Measurements from ENCODE around the gene GLO1.

The GLO1 gene

GRCh38 chr6:38702558-38703397 is at the start of gene GLO1:
Gene GLO1, minus strand, starts transcription at chr6:38703145. Its CDS starts 91 bp downstream, at chr6:38703054.
- in situ Hi-C loops (cut with MboI; ENCODE audit: low sequenced_read_pairs) = no loop called here

GRCh38 chr6:38750968-38751615 is 48.1 kb upstream of the GLO1 start:
- in situ Hi-C loops (cut with MboI; ENCODE audit: low sequenced_read_pairs) = no loop called here

- in situ Hi-C loops (cut with MboI; ENCODE audit: low sequenced_read_pairs) = no loop called here
These were observed 46.5 kb upstream of the GLO1 start for GRCh38 chr6:38749473-38749872.

- in situ Hi-C loops (cut with MboI; ENCODE audit: low sequenced_read_pairs) = no loop called here
These were observed 36.6 kb upstream of the GLO1 start for GRCh38 chr6:38739532-38739931.

GRCh38 chr6:38738261-38738660 is 35.3 kb upstream of the GLO1 start:
- in situ Hi-C loops (cut with MboI; ENCODE audit: low sequenced_read_pairs) = no loop called here

- in situ Hi-C loops (cut with MboI; ENCODE audit: low sequenced_read_pairs) = no loop called here
These were observed 34.0 kb upstream of the GLO1 start for GRCh38 chr6:38736951-38737350.

- in situ Hi-C loops (cut with MboI; ENCODE audit: low sequenced_read_pairs) = no loop called here
These were observed 27.4 kb upstream of the GLO1 start for GRCh38 chr6:38730140-38730862.

- in situ Hi-C loops (cut with MboI; ENCODE audit: low sequenced_read_pairs) = no loop called here
These were observed 25.3 kb upstream of the GLO1 start for GRCh38 chr6:38728203-38728602.

GRCh38 chr6:38725414-38726183 is 22.7 kb upstream of the GLO1 start:
- in situ Hi-C loops (cut with MboI; ENCODE audit: low sequenced_read_pairs) = no loop called here

GRCh38 chr6:38724343-38724742 is 21.4 kb upstream of the GLO1 start:
- in situ Hi-C loops (cut with MboI; ENCODE audit: low sequenced_read_pairs) = no loop called here

- in situ Hi-C loops (cut with MboI; ENCODE audit: low sequenced_read_pairs) = no loop called here
These were observed 20.8 kb upstream of the GLO1 start for GRCh38 chr6:38723783-38724182.

- in situ Hi-C loops (cut with MboI; ENCODE audit: low sequenced_read_pairs) = no loop called here
These were observed 19.9 kb upstream of the GLO1 start for GRCh38 chr6:38722727-38723334.

GRCh38 chr6:38722038-38722437 is 19.1 kb upstream of the GLO1 start:
- in situ Hi-C loops (cut with MboI; ENCODE audit: low sequenced_read_pairs) = no loop called here

GRCh38 chr6:38720295-38720694 is 17.4 kb upstream of the GLO1 start:
- in situ Hi-C loops (cut with MboI; ENCODE audit: low sequenced_read_pairs) = no loop called here

- in situ Hi-C loops (cut with MboI; ENCODE audit: low sequenced_read_pairs) = no loop called here
These were observed 16.4 kb upstream of the GLO1 start for GRCh38 chr6:38719358-38719757.

GRCh38 chr6:38716825-38717224 is 13.9 kb upstream of the GLO1 start:
- in situ Hi-C loops (cut with MboI; ENCODE audit: low sequenced_read_pairs) = no loop called here

GRCh38 chr6:38715016-38715689 is 12.2 kb upstream of the GLO1 start, which contains the start of gene DNAH8:
Gene DNAH8, plus strand, starts transcription at chr6:38715311. Its CDS starts 7,499 bp downstream, at chr6:38722810.
- in situ Hi-C loops (cut with MboI; ENCODE audit: low sequenced_read_pairs) = no loop called here

GRCh38 chr6:38714239-38715015 is 11.5 kb upstream of the GLO1 start:
- in situ Hi-C loops (cut with MboI; ENCODE audit: low sequenced_read_pairs) = no loop called here

GRCh38 chr6:38713812-38714211 is 10.9 kb upstream of the GLO1 start:
- in situ Hi-C loops (cut with MboI; ENCODE audit: low sequenced_read_pairs) = no loop called here

All from HL-60/S4 (cell line).